ENCODE data around the gene RPL39L.

Gene RPL39L

DNA sequence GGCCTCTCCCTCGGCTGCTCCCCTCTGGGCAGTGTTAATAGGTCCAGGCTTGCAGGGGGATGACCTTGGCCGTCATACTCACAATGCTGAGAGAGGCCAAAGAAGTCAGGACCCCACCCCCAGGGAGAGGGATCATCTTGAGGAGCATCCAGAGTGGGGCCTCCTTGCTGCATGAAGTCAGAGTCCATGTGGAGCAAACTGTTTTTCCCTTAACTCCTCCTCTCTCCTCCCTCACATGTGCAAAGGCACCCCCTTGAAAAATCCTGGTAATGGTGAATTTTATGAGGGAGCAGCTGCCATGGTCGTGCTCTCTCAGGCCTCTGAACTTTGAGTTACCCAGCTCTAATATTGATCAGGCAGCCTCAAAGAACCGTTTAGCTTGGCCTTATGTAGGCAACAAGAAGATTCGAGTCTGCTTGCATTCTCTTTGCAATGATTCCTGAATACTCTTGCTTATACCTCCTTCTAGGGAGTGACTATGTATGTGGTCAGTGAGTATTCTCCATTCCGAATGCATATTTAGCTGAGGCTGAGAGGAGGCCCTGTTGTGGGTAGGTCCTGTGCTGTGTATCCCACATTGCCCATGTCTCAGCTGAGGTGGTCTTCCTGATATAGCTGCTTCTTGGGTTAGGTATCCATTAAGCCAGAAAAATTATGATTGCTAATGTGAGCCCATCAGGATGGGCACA, 23.1 kb upstream of the RPL39L start:
- TF ChIP-seq, protein P1, sequence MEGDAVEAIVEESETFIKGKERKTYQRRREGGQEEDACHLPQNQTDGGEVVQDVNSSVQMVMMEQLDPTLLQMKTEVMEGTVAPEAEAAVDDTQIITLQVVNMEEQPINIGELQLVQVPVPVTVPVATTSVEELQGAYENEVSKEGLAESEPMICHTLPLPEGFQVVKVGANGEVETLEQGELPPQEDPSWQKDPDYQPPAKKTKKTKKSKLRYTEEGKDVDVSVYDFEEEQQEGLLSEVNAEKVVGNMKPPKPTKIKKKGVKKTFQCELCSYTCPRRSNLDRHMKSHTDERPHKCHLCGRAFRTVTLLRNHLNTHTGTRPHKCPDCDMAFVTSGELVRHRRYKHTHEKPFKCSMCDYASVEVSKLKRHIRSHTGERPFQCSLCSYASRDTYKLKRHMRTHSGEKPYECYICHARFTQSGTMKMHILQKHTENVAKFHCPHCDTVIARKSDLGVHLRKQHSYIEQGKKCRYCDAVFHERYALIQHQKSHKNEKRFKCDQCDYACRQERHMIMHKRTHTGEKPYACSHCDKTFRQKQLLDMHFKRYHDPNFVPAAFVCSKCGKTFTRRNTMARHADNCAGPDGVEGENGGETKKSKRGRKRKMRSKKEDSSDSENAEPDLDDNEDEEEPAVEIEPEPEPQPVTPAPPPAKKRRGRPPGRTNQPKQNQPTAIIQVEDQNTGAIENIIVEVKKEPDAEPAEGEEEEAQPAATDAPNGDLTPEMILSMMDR (conservative IDR thresholded peaks at IDR 0.05) = no peak
- no peak overlapping the region for H3K27ac ChIP-seq

DNA sequence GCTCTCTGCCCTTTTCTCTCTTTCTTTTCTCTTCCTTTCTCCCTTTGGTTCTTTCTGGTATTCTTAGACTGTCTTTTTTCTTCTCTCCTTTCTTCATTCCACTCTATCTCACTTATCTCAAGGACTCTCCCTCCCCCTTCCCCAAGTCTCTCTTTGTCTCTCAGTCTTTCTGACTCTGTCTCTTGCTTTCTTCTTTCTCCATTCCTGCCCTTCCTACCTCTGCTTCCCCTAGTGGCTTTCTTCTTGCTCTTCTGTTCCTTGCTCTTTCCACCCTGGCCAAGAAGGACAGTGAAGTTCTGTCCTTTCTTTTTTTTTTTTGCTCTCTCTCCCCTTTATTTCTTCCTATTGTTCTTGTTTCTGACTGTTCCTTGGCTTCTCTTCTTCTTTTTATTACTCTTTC, 22.3 kb upstream of the RPL39L start:
- TF ChIP-seq, protein P1 (conservative IDR thresholded peaks at IDR 0.05) = no peak
- no peak overlapping the region for H3K27ac ChIP-seq

DNA sequence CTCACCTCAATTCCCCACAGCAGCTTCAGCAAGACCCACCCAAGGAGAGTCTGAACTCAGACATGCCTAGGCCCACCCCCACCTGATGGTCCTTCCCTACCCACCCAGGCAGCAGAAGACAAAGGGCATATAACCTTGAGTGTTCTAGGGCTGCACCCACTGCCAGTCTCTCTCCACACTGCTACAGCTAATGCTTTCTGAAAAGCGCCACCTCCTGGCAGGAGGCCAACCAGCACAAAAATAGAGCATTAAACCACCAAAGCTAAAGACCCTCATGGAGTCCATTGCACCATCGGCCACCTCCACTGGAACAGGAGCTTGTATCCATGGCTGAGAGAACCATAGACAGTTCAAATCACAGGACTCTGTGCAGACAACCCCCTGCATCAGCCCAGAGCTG, 11.3 kb upstream of the RPL39L start:
- no peak overlapping the region for H3K27ac ChIP-seq
- TF ChIP-seq, protein P1 (conservative IDR thresholded peaks at IDR 0.05) = no peak; the same call in 1 of the 2 replicates

DNA sequence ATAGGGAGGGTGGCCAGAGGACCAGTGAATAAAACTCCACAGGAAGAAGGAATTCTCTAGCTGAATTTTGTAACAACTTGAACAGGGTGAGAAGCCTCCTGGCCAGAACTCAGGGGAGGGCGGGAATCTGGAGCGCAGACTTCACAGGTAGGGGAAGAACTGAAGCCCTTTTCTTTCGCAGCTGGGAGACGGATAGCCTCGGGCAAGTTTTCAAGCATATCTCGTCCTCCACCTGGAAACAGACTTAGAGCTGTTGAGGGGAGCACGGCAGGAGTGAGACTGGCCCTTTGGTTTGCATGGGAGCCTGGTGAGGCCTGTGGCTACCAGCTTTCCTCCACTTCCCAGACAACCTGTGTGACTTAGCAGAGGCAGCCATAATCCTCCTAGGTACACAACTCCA, 10.9 kb upstream of the RPL39L start:
- TF ChIP-seq, protein P1 (conservative IDR thresholded peaks at IDR 0.05) = no peak
- no peak overlapping the region for H3K27ac ChIP-seq

DNA sequence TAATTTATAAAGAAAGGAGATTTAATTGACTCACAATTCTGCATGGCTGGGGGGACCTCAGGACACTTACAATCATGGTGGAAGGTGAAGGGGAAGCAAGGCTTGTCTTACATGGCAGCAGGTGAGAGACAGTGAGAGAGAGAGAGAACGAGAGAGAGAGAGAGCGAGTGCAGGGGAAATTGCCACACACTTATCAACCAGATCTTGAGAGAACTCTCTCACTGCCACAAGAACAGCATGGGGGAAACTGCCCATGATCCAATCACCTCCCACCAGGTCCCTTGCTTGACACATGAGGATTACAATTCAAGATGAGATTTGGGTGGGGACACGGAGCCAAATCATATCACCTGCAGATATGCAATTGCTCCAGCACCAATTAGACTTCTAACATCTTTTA, 7.1 kb upstream of the RPL39L start:
- H3K27ac ChIP-seq = no peak overlapping the region
- TF ChIP-seq, protein P1 (conservative IDR thresholded peaks at IDR 0.05) = no peak

DNA sequence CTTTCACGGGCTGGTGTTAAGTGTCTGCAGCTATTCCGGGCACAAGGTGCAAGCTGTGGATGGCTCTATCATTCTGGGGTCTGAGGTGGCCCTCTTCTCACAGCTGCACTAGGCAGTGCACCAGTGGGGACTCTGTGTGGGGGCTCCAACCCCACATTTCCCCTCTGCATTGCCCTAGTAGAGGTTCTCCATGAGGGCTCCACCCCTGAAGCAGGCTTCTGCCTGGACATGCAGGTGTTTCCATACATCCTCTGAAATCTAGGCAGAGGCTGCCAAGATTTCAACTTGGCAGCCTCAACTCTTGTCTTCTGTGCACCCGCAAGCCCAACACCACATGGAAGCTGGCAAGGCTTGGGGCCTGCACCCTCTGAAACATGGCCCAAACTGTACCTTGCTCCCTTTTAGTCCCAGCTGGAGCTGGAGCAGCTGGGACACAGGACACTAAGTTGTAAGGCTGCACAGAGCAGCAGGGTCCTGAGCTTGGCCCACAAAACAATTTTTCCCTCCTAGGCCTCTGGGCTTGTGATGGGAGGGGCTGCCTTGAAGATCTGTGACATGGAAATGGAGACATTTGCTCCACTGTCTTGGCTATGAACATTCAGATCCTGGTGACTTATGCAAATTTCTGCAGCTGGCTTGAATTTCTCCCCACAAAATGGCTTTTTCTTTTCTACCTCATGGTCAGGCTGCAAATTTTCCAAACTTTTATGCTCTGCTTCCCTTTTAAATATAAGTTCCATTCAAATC, 6.0 kb upstream of the RPL39L start:
- TF ChIP-seq, protein P1 (conservative IDR thresholded peaks at IDR 0.05) = no peak

DNA sequence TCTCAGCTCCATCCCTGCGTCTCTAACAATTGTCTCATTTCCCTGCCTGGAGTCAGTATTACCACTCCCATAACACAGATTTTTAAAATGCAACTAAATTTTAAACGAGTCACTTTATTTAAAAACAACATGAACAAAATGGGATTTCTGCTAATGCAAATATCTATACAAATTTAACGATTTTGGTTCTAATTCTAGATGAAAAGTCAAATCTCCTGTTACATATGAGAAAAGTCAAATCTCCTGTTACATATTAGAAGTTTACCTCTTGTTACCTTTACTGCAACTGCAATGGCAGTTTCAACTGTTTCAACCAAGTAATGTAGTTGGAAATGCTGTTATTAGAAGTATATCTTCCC, 578 bp upstream of the RPL39L start:
- TF ChIP-seq, protein P1 (conservative IDR thresholded peaks at IDR 0.05) = no peak; the same call in 1 of the 2 replicates
- H3K27ac ChIP-seq = no peak overlapping the region

More for the DNA sequence above, 6.0 kb upstream of the RPL39L start:
- H3K27ac ChIP-seq = no peak overlapping the region
